Renal pelvis (tissue), 4 donors: ENCODE data around the gene GPHB5. TPM values are rescaled to one million over a fixed set of nuclear protein-coding genes. Genes with fewer than 3 reads are reported as not detected.
"Not testable (repeated sequence)": the region's sequence is repeated elsewhere in the genome, so short reads cannot be mapped to it uniquely, and the experiment has no call there.

ENCODE experiments used
- DNase-seq: peaks from one replicate; pipeline ENCODE4 v3.0.0-alpha.2; 2013
- polyA plus RNA-seq, 3 donors: library from polyadenylated mRNA; unstranded; fragments of 120-200 nt; gene quantifications; one replicate each; pipeline ENCODE4 v1.2.1, GENCODE V29; 2013; ENCODE audit not compliant: insufficient read length in 3 of 3

Gene GPHB5
- polyA plus RNA-seq, 3 donors, result not detected

GRCh38 chr14:63296060-63296563 lies 22.6 kb downstream of the GPHB5 start:
- DNase-seq, result no peak

GRCh38 chr14:63295231-63295685 lies 23.5 kb downstream of the GPHB5 start:
- no peak for DNase-seq

- DNase-seq, result no peak
Measured at GRCh38 chr14:63292805-63293204, 25.9 kb downstream of the GPHB5 start.

GRCh38 chr14:63290741-63291430 lies 27.8 kb downstream of the GPHB5 start:
- DNase-seq, result no peak

GRCh38 chr14:63288853-63289252 lies 29.9 kb downstream of the GPHB5 start:
- no peak for DNase-seq

- no peak for DNase-seq
Measured at GRCh38 chr14:63287666-63288483, 30.9 kb downstream of the GPHB5 start.

GRCh38 chr14:63286071-63286470 lies 32.7 kb downstream of the GPHB5 start:
- DNase-seq, result no peak

- DNase-seq, result no peak
Measured at GRCh38 chr14:63283884-63284248, 34.9 kb downstream of the GPHB5 start.

- no peak for DNase-seq
Measured at GRCh38 chr14:63282997-63283883, 35.5 kb downstream of the GPHB5 start.

- DNase-seq, result not testable (repeated sequence)
Measured at GRCh38 chr14:63279933-63280332, 38.8 kb downstream of the GPHB5 start.

- no peak for DNase-seq
Measured at GRCh38 chr14:63277591-63278183, 41.0 kb downstream of the GPHB5 start.

- DNase-seq, result peak; percentile 38
Measured at GRCh38 chr14:63276492-63277342, 42.0 kb downstream of the GPHB5 start.

- DNase-seq, result no peak
Measured at GRCh38 chr14:63276016-63276415, 42.7 kb downstream of the GPHB5 start.

- DNase-seq, result no peak
Measured at GRCh38 chr14:63275611-63276010, 43.1 kb downstream of the GPHB5 start.

- no peak for DNase-seq
Measured at GRCh38 chr14:63273717-63274655, 44.7 kb downstream of the GPHB5 start.

GRCh38 chr14:63273129-63273528 lies 45.6 kb downstream of the GPHB5 start:
- DNase-seq, result no peak

- DNase-seq, result no peak
Measured at GRCh38 chr14:63269561-63270225, 49.0 kb downstream of the GPHB5 start.

GRCh38 chr14:63268771-63269170 lies 50.0 kb downstream of the GPHB5 start:
- no peak for DNase-seq

- no peak for DNase-seq
Measured at GRCh38 chr14:63267171-63267570, 51.6 kb downstream of the GPHB5 start.
